Activated CD8-positive, alpha-beta T cell treated with anti-CD3 and anti-CD28 coated beads for 36 hours (primary cell): ENCODE results near the gene CTPS2. TPM values are rescaled to one million over a fixed set of nuclear protein-coding genes. Genes with fewer than 3 reads are reported as not detected.

Experiments used
- ATAC-seq: fragments of 200-7000 bp; cut with Tn5 transposase; one replicate; pipeline ENCODE4 v1.10.0; 2021; ENCODE audit warnings: mild to moderate bottlenecking, moderate library complexity
- CTCF ChIA-PET: fragments of 350-600 bp; sonication (Branson Sonifier 250); formaldehyde crosslinking; loops from one replicate; lab custom pipeline; 2021; ENCODE audit warnings: antibody characterized with exemption; lab: Charles Lee
- POLR2A ChIA-PET: fragments of 350-600 bp; sonication (Branson Sonifier 250); formaldehyde crosslinking; loops from one replicate; lab custom pipeline; 2021; ENCODE audit warnings: antibody characterized with exemption; lab: Charles Lee
- DNase-seq: peaks from one replicate; pipeline ENCODE4 v3.0.0-alpha.2; 2020
- H3K27ac Mint-ChIP-seq: one replicate; pipeline ENCODE4 v1.8.0; 2021; ENCODE audit warnings: mild to moderate bottlenecking, mixed read lengths
- H3K27me3 Mint-ChIP-seq: one replicate; pipeline ENCODE4 v1.8.0; 2021; ENCODE audit warnings: mixed read lengths
- H3K36me3 Mint-ChIP-seq: one replicate; pipeline ENCODE4 v1.8.0; 2021; ENCODE audit warnings: low read depth, mixed read lengths
- H3K4me1 Mint-ChIP-seq: one replicate; pipeline ENCODE4 v1.8.0; 2021; ENCODE audit warnings: low read depth, mixed read lengths
- H3K4me3 Mint-ChIP-seq: one replicate; pipeline ENCODE4 v1.8.0; 2021; ENCODE audit warnings: mild to moderate bottlenecking, moderate library complexity, mixed read lengths
- H3K9me3 Mint-ChIP-seq: one replicate; pipeline ENCODE4 v1.8.0; 2021; ENCODE audit warnings: mixed read lengths
- intact Hi-C: fragments of 100-400 bp; cut with micrococcal nuclease; formaldehyde crosslinking; loops from one replicate; pipeline ENCODE4 v1.10.0; 2022
- total RNA-seq, 2 experiments: library from RNA; stranded (reverse); gene quantifications; one replicate each; pipeline ENCODE4 v1.2.3, GENCODE V29; 2021
- TF ChIP-seq, protein P1 (sequence below): fragments of 200-600 bp; IDR thresholded peaks from one replicate; pipeline ENCODE4 v1.8.0; 2022; ENCODE audit warnings: antibody characterized with exemption, mild to moderate bottlenecking

The CTPS2 gene
- total RNA-seq, 2 experiments from 2014 or later = 6.2 to 6.7 TPM

DNA sequence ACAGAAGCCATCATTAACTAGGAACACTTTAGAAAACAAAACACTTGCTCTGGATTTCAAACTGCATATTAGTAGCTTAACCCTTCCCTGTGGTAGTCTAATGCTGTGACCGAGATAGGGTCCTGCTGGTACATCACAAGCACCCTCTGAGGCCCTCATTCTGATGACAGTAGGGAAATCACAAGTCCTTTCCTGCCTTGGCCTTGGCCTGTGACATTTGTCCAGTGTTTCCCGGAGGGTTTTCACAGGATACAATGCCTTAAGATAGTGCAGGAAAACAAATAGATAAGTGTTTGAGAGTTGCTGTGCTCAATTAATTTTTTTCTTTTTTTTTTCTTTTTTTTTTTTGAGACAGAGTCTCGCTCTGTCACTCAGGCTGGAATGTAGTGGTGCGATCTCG, 36.0 kb upstream of the CTPS2 start:
- intact Hi-C loops = no loop called here
- no peak overlapping the region for H3K27ac Mint-ChIP-seq
- no peaks in the 10 kb centered on the region for H3K9me3 Mint-ChIP-seq
- no peak for DNase-seq
- no peak for ATAC-seq
- H3K4me1 Mint-ChIP-seq = no peaks in the 10 kb centered on the region
- CTCF ChIA-PET = no interaction called here
- H3K36me3 Mint-ChIP-seq = peaks cover 4% of the 10 kb centered on the region
- POLR2A ChIA-PET = no interaction called here
- TF ChIP-seq, protein P1, sequence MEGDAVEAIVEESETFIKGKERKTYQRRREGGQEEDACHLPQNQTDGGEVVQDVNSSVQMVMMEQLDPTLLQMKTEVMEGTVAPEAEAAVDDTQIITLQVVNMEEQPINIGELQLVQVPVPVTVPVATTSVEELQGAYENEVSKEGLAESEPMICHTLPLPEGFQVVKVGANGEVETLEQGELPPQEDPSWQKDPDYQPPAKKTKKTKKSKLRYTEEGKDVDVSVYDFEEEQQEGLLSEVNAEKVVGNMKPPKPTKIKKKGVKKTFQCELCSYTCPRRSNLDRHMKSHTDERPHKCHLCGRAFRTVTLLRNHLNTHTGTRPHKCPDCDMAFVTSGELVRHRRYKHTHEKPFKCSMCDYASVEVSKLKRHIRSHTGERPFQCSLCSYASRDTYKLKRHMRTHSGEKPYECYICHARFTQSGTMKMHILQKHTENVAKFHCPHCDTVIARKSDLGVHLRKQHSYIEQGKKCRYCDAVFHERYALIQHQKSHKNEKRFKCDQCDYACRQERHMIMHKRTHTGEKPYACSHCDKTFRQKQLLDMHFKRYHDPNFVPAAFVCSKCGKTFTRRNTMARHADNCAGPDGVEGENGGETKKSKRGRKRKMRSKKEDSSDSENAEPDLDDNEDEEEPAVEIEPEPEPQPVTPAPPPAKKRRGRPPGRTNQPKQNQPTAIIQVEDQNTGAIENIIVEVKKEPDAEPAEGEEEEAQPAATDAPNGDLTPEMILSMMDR = no peak
- no peak overlapping the region for H3K4me3 Mint-ChIP-seq
- H3K27me3 Mint-ChIP-seq = no peaks in the 10 kb centered on the region

DNA sequence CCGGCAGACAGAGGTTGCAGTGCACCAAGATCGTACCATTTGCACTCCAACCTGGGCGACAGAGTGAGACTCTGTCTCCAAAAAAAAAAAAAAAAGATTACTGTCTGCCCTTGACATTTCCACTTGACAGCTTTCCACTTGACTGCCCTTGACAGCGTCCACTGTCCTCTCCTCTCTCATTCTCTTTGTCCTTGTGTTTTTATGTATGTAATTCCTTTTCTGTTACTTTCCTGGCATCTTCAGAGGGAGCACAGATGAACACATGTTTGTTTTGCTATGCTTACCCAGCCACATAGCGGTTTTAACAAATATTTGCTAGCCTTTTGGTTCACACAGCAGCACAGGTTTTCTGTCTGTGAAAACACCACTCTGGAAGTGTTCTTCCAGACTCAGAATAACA, 33.2 kb upstream of the CTPS2 start:
- Mint-ChIP-seq H3K36me3 (peaks cover 5% of the 10 kb centered on the region), H3K4me1 (no peaks in the 10 kb centered on the region), H3K9me3 (no peaks in the 10 kb centered on the region), H3K27me3 (no peaks in the 10 kb centered on the region), H3K4me3 (no peak overlapping the region), H3K27ac (no peak overlapping the region)
- ChIA-PET POLR2A (no interaction called here), CTCF (no interaction called here)
- DNase-seq (no peak), ATAC-seq (no peak)
- TF ChIP-seq, protein P1 = no peak
- intact Hi-C loops = no loop called here

DNA sequence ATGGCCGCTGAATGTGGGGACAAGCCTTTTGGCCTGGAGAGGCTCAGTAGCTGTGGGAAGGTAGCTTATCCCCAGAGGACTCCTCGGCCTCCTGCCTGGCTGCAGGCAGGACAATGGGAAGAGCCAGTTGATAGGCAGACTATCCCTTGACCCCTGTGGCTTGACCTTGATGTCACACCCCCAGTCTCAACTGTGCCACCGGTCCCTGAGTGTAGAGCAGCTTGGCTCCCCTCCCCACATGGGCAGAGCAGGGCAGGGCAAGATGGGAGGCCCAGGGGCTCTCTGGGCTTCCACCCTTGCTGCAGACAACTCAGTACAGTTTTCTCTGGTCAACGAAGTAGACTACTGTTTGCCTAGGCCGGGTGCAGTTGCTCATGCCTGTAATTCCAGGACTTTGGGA, 32.6 kb upstream of the CTPS2 start:
- H3K4me1 Mint-ChIP-seq = no peaks in the 10 kb centered on the region
- H3K27me3 Mint-ChIP-seq = no peaks in the 10 kb centered on the region
- H3K4me3 Mint-ChIP-seq = no peak overlapping the region
- no peak for DNase-seq
- peaks cover 5% of the 10 kb centered on the region for H3K36me3 Mint-ChIP-seq
- H3K27ac Mint-ChIP-seq = no peak overlapping the region
- TF ChIP-seq, protein P1 = no peak
- POLR2A ChIA-PET = no interaction called here
- intact Hi-C loops = no loop called here
- no peak for ATAC-seq
- no peaks in the 10 kb centered on the region for H3K9me3 Mint-ChIP-seq
- CTCF ChIA-PET = no interaction called here

DNA sequence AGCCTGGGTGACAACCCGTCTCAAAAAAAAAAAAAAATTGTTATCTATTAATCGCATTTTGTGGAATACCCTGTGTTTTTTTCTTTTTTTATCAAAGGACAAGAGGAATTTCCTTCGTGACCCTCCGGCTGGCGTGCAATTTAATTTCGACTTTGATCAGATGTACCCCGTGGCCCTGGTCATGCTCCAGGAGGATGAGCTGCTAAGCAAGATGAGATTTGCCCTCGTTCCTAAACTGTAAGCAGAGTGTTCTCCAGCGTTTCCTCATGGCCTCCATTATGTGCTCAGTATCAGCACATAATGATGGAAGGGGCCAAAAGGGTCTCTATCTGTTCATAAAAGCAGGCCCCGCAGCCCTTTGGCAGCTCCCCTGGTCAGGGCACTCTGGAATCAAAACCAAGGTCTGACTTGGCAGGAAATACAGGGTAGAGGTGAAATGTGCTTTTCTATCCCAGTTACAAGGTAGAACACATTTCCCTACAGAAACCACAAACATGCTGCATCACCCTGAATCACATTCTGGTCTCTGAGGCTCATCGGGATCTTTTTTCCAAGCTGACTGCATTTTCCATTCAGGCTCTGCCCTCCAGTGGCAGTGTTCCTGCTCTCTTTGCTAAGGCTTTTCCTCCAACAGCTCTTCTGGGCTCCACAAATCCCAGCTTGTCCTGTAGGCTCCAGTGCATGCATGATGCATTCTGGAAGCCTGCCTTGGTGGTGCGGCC, 31.3 kb upstream of the CTPS2 start:
- TF ChIP-seq, protein P1 = no peak
- ChIA-PET CTCF (no interaction called here), POLR2A (no interaction called here)
- DNase-seq (no peak), ATAC-seq (no peak)
- H3K27me3 Mint-ChIP-seq = no peaks in the 10 kb centered on the region
- H3K9me3 Mint-ChIP-seq = no peaks in the 10 kb centered on the region
- H3K4me3 Mint-ChIP-seq = no peak overlapping the region
- H3K4me1 Mint-ChIP-seq = no peaks in the 10 kb centered on the region
- intact Hi-C loops = no loop called here
- H3K27ac Mint-ChIP-seq = no peak overlapping the region
- peaks cover 5% of the 10 kb centered on the region for H3K36me3 Mint-ChIP-seq

DNA sequence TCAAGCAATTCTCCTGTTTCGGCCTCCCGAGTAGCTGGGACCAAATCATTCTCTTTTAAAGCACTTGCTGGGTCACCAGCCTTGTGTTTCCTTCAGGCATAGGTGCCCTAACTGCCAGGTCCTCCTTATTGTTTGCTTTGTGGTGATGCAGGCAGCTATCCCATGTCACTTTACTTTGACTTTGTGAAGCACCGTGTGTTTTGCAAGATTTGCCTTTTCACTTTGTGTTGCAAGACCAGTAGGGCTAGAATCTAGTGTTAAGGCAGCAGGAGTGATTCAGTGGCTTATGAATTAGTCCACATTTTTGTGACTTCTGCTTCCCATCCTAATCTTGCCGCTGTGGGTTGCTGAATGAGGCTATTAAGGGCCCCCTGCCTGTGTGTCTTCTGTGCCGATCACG, 27.1 kb upstream of the CTPS2 start:
- no peak for ATAC-seq
- ChIA-PET CTCF (no interaction called here), POLR2A (no interaction called here)
- Mint-ChIP-seq H3K4me1 (no peaks in the 10 kb centered on the region), H3K27ac (no peak overlapping the region), H3K4me3 (no peak overlapping the region), H3K36me3 (peaks cover 15% of the 10 kb centered on the region), H3K9me3 (no peaks in the 10 kb centered on the region), H3K27me3 (no peaks in the 10 kb centered on the region)
- DNase-seq = no peak
- TF ChIP-seq, protein P1 = no peak
- intact Hi-C loops = no loop called here
